ENCODE measurements around the gene ERP29.

DNA sequence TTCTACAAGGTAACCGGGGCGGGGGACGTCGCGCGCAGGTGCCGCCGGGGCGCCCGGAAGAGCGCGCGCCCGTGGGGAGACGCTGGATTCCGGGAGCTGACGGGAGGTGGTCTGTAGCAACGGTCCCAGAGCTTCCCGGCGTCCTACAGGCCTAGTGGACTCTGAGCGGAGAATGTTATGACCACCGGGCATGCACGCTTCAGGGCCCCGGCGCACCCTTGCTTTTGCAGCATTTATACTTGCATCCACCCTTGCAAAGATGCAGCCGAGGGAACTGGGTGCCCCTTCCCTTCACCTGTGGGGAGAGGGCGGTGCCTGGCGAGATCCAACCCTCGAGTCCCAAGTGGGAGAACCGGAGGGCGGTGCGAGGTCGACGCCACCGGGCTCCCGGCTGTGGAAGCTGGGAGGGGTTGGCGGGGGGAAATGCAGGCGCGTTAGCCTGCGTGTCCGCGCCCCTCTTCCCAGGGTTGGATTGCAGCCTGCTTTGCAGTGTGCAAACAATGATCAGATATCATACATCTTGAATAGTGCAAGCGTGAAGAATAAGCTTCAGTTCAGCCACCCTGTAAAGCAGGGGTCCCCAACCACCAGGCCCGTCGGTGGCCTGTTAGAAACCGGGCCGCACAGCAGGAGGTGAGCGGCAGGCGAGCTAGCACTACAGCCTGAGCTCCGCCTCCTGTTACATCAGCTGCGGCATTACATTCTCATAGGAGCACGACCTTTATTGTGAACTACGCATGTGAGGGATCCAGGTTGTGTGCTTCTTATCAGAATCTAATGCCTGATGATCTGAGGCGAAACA, 576 bp downstream of the ERP29 start:
- TF ChIP-seq, protein P1, sequence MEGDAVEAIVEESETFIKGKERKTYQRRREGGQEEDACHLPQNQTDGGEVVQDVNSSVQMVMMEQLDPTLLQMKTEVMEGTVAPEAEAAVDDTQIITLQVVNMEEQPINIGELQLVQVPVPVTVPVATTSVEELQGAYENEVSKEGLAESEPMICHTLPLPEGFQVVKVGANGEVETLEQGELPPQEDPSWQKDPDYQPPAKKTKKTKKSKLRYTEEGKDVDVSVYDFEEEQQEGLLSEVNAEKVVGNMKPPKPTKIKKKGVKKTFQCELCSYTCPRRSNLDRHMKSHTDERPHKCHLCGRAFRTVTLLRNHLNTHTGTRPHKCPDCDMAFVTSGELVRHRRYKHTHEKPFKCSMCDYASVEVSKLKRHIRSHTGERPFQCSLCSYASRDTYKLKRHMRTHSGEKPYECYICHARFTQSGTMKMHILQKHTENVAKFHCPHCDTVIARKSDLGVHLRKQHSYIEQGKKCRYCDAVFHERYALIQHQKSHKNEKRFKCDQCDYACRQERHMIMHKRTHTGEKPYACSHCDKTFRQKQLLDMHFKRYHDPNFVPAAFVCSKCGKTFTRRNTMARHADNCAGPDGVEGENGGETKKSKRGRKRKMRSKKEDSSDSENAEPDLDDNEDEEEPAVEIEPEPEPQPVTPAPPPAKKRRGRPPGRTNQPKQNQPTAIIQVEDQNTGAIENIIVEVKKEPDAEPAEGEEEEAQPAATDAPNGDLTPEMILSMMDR (conservative IDR thresholded peaks at IDR 0.05; ENCODE audit: low read length): 0 out of 2 replicates have a peak, but pooled peaks have one; percentile 10
- TF ChIP-seq EZH2phosphoT487 (IDR thresholded peaks at IDR 0.05; ENCODE audit: borderline replicate concordance): no peak
